ENCODE measurements around the gene PKNOX2.

DNA sequence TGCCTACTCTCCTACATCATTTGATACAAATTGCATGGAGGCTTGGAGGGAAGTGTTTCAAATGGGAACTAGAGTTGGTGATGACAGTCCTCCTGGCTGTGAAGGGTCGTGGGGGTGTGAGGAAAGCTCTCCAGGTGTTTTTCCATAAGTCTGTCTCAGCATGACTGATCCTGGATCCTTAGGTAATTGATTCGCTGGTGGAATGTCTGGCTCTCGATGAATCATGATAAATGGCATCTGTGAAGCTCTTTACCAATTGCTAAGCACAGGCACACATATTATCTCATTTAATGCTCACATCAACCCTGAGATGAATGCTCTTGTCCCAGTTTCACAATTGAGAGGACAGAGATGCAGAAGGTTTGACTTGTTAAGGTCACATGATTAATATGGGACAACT lies 107.5 kb downstream of the PKNOX2 start:
- TF ChIP-seq, protein P1, sequence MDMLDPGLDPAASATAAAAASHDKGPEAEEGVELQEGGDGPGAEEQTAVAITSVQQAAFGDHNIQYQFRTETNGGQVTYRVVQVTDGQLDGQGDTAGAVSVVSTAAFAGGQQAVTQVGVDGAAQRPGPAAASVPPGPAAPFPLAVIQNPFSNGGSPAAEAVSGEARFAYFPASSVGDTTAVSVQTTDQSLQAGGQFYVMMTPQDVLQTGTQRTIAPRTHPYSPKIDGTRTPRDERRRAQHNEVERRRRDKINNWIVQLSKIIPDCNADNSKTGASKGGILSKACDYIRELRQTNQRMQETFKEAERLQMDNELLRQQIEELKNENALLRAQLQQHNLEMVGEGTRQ (IDR thresholded peaks at IDR 0.05), result no peak
- TF ChIP-seq, protein P2, sequence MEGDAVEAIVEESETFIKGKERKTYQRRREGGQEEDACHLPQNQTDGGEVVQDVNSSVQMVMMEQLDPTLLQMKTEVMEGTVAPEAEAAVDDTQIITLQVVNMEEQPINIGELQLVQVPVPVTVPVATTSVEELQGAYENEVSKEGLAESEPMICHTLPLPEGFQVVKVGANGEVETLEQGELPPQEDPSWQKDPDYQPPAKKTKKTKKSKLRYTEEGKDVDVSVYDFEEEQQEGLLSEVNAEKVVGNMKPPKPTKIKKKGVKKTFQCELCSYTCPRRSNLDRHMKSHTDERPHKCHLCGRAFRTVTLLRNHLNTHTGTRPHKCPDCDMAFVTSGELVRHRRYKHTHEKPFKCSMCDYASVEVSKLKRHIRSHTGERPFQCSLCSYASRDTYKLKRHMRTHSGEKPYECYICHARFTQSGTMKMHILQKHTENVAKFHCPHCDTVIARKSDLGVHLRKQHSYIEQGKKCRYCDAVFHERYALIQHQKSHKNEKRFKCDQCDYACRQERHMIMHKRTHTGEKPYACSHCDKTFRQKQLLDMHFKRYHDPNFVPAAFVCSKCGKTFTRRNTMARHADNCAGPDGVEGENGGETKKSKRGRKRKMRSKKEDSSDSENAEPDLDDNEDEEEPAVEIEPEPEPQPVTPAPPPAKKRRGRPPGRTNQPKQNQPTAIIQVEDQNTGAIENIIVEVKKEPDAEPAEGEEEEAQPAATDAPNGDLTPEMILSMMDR (IDR thresholded peaks at IDR 0.05), result no peak
- TF ChIP-seq POLR2A (IDR thresholded peaks at IDR 0.05; ENCODE audit: low read length), result no peak
- no peak for TF ChIP-seq KDM1A (IDR thresholded peaks at IDR 0.05; ENCODE audit: low read depth)
- TF ChIP-seq ZFP36 (IDR thresholded peaks at IDR 0.05; ENCODE audit: borderline replicate concordance, partially characterized antibody), result no peak
- TF ChIP-seq CBX8 (IDR thresholded peaks at IDR 0.05), result no peak
- TF ChIP-seq CHD2 (IDR thresholded peaks at IDR 0.05; ENCODE audit: low read length, partially characterized antibody), result no peak
- TF ChIP-seq CEBPB (IDR thresholded peaks at IDR 0.05), result no peak
- TF ChIP-seq RCOR1 (IDR thresholded peaks at IDR 0.05; ENCODE audit: low read depth, low read length), result no peak

Measured in A549 (cell line).